ENCODE results near the gene GMPS. TPM values are rescaled to one million over a fixed set of nuclear protein-coding genes. Genes with fewer than 3 reads are reported as not detected.
"Not testable (repeated sequence)": the region's sequence is repeated elsewhere in the genome, so short reads cannot be mapped to it uniquely, and the experiment has no call there.

The GMPS gene
- total RNA-seq (35.9 TPM), polyA plus RNA-seq (21.7 TPM)

GRCh38 chr3:155870133-155870944 is at the start of gene GMPS:
Gene GMPS (plus strand): TSS chr3:155870650. CDS start chr3:155870871, 221 bp downstream.
- DNase-seq (ENCODE audit: extremely low spot score), result peak; percentile 71
- H3K4me1 ChIP-seq (ENCODE audit: insufficient read depth), result no peaks in the 10 kb centered on the region
- peak within 1 kb of the TSS; percentile 95 for H3K27ac ChIP-seq (ENCODE audit: low read depth)
- under 1% methylated on average over 82 of the region's 83 CpGs for WGBS
- peak within 1 kb of the TSS; percentile 99 for H3K4me3 ChIP-seq (ENCODE audit: low read depth, low read length)
- no peaks in the 10 kb centered on the region for H3K36me3 ChIP-seq (ENCODE audit: insufficient read depth)

- not testable (repeated sequence) for H3K36me3 ChIP-seq (ENCODE audit: insufficient read depth); DNase-seq (ENCODE audit: extremely low spot score); H3K27ac ChIP-seq (ENCODE audit: low read depth); H3K4me1 ChIP-seq (ENCODE audit: insufficient read depth); H3K4me3 ChIP-seq (ENCODE audit: low read depth, low read length)
- WGBS, result 96% methylated on average over 13 of the region's 13 CpGs
These were observed 41.9 kb upstream of the GMPS start for GRCh38 chr3:155828490-155829098.

DNA sequence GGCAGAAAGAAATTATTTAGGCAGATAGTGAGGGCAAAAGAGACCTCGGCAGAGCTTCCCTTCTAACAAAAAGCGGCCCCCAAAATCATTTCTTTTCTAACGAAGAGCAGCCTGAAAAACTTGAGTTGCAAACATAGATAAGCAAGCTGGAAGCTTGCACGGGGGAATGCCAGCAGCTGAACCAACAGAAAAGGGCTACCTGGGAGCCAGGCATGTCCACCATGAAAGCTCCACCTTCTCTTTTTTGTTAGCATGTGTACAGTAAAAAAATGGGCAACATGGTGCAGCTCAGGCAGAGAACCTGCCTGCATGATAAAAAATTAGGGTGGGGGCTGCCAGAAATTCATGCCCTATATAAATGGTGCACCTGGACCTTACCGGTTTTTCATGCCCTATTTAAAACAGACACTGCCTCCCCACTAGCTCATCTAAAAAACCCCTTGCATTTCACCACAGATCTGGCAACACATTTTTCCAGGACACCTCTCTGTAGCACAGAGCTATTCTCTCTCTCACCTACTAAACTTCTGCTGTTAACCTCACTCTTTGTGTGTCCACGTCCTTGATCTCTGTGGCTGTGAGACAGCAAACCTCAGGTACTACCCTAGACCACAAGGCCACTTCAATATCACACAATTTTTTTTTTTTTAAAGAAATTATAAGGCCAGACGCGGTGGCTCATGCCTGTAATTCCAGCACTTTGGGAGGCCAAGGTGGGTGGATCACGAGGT is 34.9 kb upstream of the GMPS start:
- no peak overlapping the region for H3K27ac ChIP-seq (ENCODE audit: low read depth)
- whole genome bisulfite sequencing, result 92% methylated on average over 9 of the region's 9 CpGs
- H3K4me1 ChIP-seq (ENCODE audit: insufficient read depth), result no peaks in the 10 kb centered on the region
- peaks cover 2% of the 10 kb centered on the region for H3K36me3 ChIP-seq (ENCODE audit: insufficient read depth)
- DNase-seq (ENCODE audit: extremely low spot score), result no peak
- no peak overlapping the region for H3K4me3 ChIP-seq (ENCODE audit: low read depth, low read length)

DNA sequence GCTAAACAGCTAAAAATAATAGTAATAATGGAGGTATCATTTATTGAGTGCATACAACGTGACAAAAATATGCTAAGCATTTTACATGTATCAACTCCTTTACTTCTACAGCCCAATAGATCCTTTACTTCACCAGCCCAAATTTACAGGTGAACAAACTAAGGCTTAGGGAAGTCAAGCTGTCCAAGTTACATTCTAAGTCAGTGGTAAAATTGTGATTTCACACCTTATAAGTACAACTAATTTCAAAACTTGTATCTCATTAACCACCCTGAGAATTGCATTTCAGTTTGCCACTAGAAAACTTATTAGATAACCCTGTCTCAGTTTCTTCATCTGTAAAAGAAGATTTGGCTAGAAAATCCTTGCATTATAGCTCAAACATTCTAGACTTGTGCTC is 26.9 kb upstream of the GMPS start:
- H3K4me3 ChIP-seq (ENCODE audit: low read depth, low read length), result no peak overlapping the region
- 76% methylated on average over 1 of the region's 1 CpG for WGBS
- no peak for DNase-seq (ENCODE audit: extremely low spot score)
- no peaks in the 10 kb centered on the region for H3K36me3 ChIP-seq (ENCODE audit: insufficient read depth)
- H3K27ac ChIP-seq (ENCODE audit: low read depth), result no peak overlapping the region
- H3K4me1 ChIP-seq (ENCODE audit: insufficient read depth), result no peaks in the 10 kb centered on the region

DNA sequence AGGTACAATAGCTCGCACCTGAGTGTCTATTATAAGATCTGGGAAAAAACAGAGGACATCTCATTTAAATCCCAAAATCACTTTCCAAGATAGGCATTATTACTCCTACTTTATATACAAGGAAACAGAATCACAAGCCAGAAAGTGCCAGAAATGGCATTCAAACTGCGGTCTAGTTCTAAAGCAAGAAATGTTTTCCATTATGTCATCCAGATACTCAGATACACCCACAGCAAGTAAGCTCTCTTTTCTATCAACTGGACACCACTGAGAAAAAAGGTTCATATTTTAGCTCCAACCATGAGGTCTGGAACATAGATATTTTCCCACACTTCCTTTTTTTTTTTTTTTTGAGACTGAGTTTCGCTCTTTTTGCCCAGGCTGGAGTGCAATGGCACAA is 24.3 kb upstream of the GMPS start:
- Histone ChIP-seq H3K36me3 (ENCODE audit: insufficient read depth) (no peaks in the 10 kb centered on the region), H3K4me3 (ENCODE audit: low read depth, low read length) (no peak overlapping the region), H3K4me1 (ENCODE audit: insufficient read depth) (no peaks in the 10 kb centered on the region), H3K27ac (ENCODE audit: low read depth) (no peak overlapping the region)
- WGBS, result 79% methylated on average over 3 of the region's 3 CpGs
- DNase-seq (ENCODE audit: extremely low spot score), result no peak

DNA sequence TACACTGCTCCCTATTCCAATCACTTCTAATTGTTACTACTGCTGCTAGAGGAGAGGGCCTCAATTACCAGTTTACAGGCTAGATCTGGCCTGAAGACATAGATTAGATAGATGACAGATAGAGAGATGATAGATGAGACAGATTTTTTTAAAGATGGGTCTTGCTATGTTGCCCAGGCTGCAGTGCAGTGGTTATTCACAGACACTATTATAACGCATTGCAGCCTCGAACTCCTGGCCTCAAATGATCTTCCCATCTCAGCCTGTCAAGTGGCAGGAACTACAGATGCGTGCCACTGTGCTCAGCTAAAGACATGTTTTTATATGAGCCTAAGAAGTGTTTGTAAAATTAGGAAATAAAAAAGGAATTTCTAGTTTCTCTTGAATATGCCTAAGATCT is 22.5 kb upstream of the GMPS start:
- no peak overlapping the region for H3K27ac ChIP-seq (ENCODE audit: low read depth)
- DNase-seq (ENCODE audit: extremely low spot score), result no peak
- no peaks in the 10 kb centered on the region for H3K36me3 ChIP-seq (ENCODE audit: insufficient read depth)
- peaks cover 4% of the 10 kb centered on the region for H3K4me1 ChIP-seq (ENCODE audit: insufficient read depth)
- WGBS, result 78% methylated on average over 3 of the region's 3 CpGs
- H3K4me3 ChIP-seq (ENCODE audit: low read depth, low read length), result no peak overlapping the region

GRCh38 chr3:155849404-155849803 is 21.0 kb upstream of the GMPS start:
- 84% methylated on average over 3 of the region's 3 CpGs for WGBS
- DNase-seq (ENCODE audit: extremely low spot score); H3K4me1 ChIP-seq (ENCODE audit: insufficient read depth): not testable (repeated sequence)

GRCh38 chr3:155852341-155852740 is 18.1 kb upstream of the GMPS start:
- H3K4me3 ChIP-seq (ENCODE audit: low read depth, low read length), result peak overlapping the region; percentile 78

More at GRCh38 chr3:155849404-155849803, 21.0 kb upstream of the GMPS start:
- not testable (repeated sequence) for H3K4me3 ChIP-seq (ENCODE audit: low read depth, low read length); H3K27ac ChIP-seq (ENCODE audit: low read depth); H3K36me3 ChIP-seq (ENCODE audit: insufficient read depth)

GRCh38 chr3:155853214-155854140 is 17.0 kb upstream of the GMPS start:
- Histone ChIP-seq H3K4me1 (ENCODE audit: insufficient read depth) (peaks cover 4% of the 10 kb centered on the region), H3K4me3 (ENCODE audit: low read depth, low read length) (peak overlapping the region; percentile 78), H3K27ac (ENCODE audit: low read depth) (peak overlapping the region; percentile 34), H3K36me3 (ENCODE audit: insufficient read depth) (no peaks in the 10 kb centered on the region)
- no peak for DNase-seq (ENCODE audit: extremely low spot score)
- 1% methylated on average over 45 of the region's 45 CpGs for WGBS

More at GRCh38 chr3:155852341-155852740, 18.1 kb upstream of the GMPS start:
- no peak overlapping the region for H3K27ac ChIP-seq (ENCODE audit: low read depth)
- no peak for DNase-seq (ENCODE audit: extremely low spot score)
- WGBS, result 43% methylated on average over 2 of the region's 2 CpGs
- H3K4me1 ChIP-seq (ENCODE audit: insufficient read depth), result peaks cover 4% of the 10 kb centered on the region
- no peaks in the 10 kb centered on the region for H3K36me3 ChIP-seq (ENCODE audit: insufficient read depth)

GRCh38 chr3:155854141-155854940 is 16.1 kb upstream of the GMPS start, which contains the start of gene SLC33A1:
Gene SLC33A1 (minus strand): TSS chr3:155854427. CDS start chr3:155853997, 430 bp downstream.
- H3K36me3 ChIP-seq (ENCODE audit: insufficient read depth), result no peaks in the 10 kb centered on the region
- WGBS, result under 1% methylated on average over 50 of the region's 50 CpGs
- DNase-seq (ENCODE audit: extremely low spot score), result peak; percentile 97
- peak within 1 kb of the TSS; percentile 78 for H3K4me3 ChIP-seq (ENCODE audit: low read depth, low read length)
- H3K4me1 ChIP-seq (ENCODE audit: insufficient read depth), result peaks cover 4% of the 10 kb centered on the region
- H3K27ac ChIP-seq (ENCODE audit: low read depth), result peak within 1 kb of the TSS; percentile 94

GRCh38 chr3:155859859-155860258 is 10.6 kb upstream of the GMPS start:
- WGBS, result 7% methylated on average over 2 of the region's 2 CpGs
- no peak for DNase-seq (ENCODE audit: extremely low spot score)
- no peak overlapping the region for H3K27ac ChIP-seq (ENCODE audit: low read depth)
- no peaks in the 10 kb centered on the region for H3K4me1 ChIP-seq (ENCODE audit: insufficient read depth)
- no peak overlapping the region for H3K4me3 ChIP-seq (ENCODE audit: low read depth, low read length)
- H3K36me3 ChIP-seq (ENCODE audit: insufficient read depth), result no peaks in the 10 kb centered on the region

- not testable (repeated sequence) for H3K36me3 ChIP-seq (ENCODE audit: insufficient read depth); DNase-seq (ENCODE audit: extremely low spot score); H3K4me1 ChIP-seq (ENCODE audit: insufficient read depth); H3K4me3 ChIP-seq (ENCODE audit: low read depth, low read length); H3K27ac ChIP-seq (ENCODE audit: low read depth)
- WGBS, result 92% methylated on average over 5 of the region's 5 CpGs
These were observed 10.0 kb upstream of the GMPS start for GRCh38 chr3:155860424-155860823.

Measured in urinary bladder (tissue), 4 donors.